SK-N-SH treated with all-trans-retinoic acid at 6 μM for 48 hours (cell line): Measurements from ENCODE around the gene SLC4A5.

Experiments used
- ATAC-seq: fragments of 200-7000 bp; cut with Tn5 transposase; 3 replicates; pipeline ENCODE4 v1.9.1; 2020; ENCODE audit warnings: mild to moderate bottlenecking, moderate library complexity
- ARNTL ChIP-seq: fragments of 450-650 bp; formaldehyde crosslinking; IDR thresholded peaks from 2 replicates; pipeline ENCODE4 v1.5.0; 2020; ENCODE audit warnings: low read depth, mild to moderate bottlenecking, moderate library complexity, borderline replicate concordance
- BACH2 ChIP-seq: fragments of 250-450 bp; sonication (Bioruptor Pico); IDR thresholded peaks from 2 replicates; pipeline ENCODE4 v1.9.0; 2021; ENCODE audit warnings: mild to moderate bottlenecking, borderline replicate concordance
- CREB5 ChIP-seq: fragments of 250-450 bp; sonication (Bioruptor Pico); IDR thresholded peaks from 2 replicates; pipeline ENCODE4 v1.5.1; 2020; ENCODE audit warnings: low read depth, mild to moderate bottlenecking, moderate library complexity
- CSDC2 ChIP-seq: fragments of 250-450 bp; sonication (Bioruptor Pico); IDR thresholded peaks from 2 replicates; pipeline ENCODE4 v1.5.0; 2020; ENCODE audit warnings: mild to moderate bottlenecking, moderate library complexity
- CSRNP3 ChIP-seq: fragments of 250-450 bp; sonication (Bioruptor Pico); IDR thresholded peaks from 2 replicates; pipeline ENCODE4 v1.5.1; 2021; ENCODE audit warnings: mild to moderate bottlenecking, moderate library complexity
- ESRRG ChIP-seq: fragments of 250-450 bp; sonication (Bioruptor Pico); IDR thresholded peaks from 2 replicates; pipeline ENCODE4 v1.6.1; 2021; ENCODE audit warnings: mild to moderate bottlenecking
- GLIS3 ChIP-seq: fragments of 250-450 bp; sonication (Bioruptor Pico); IDR thresholded peaks from 2 replicates; pipeline ENCODE4 v1.5.0; 2020; ENCODE audit warnings: mild to moderate bottlenecking, moderate library complexity
- ISL1 ChIP-seq: fragments of 250-450 bp; sonication (Bioruptor Pico); IDR thresholded peaks from 2 replicates; pipeline ENCODE4 v2.1.2; 2022; ENCODE audit warnings: mild to moderate bottlenecking, moderate library complexity
- POU6F1 ChIP-seq: fragments of 250-450 bp; sonication (Bioruptor Pico); IDR thresholded peaks from 2 replicates; pipeline ENCODE4 v1.8.0; 2021; ENCODE audit warnings: low read depth, mild to moderate bottlenecking, moderate library complexity, borderline replicate concordance
- PPARA ChIP-seq: fragments of 250-450 bp; sonication (Bioruptor Pico); IDR thresholded peaks from 2 replicates; pipeline ENCODE4 v1.5.0; 2020; ENCODE audit warnings: mild to moderate bottlenecking, borderline replicate concordance
- RARB ChIP-seq: fragments of 250-450 bp; sonication (Bioruptor Pico); IDR thresholded peaks from 2 replicates; pipeline ENCODE4 v1.8.0; 2021; ENCODE audit warnings: mild to moderate bottlenecking, moderate library complexity
- SNAI2 ChIP-seq: fragments of 250-450 bp; sonication (Bioruptor Pico); IDR thresholded peaks from 2 replicates; pipeline ENCODE4 v1.5.0; 2020; ENCODE audit warnings: mild to moderate bottlenecking, moderate library complexity
- TCF4 ChIP-seq: fragments of 250-450 bp; sonication (Bioruptor Pico); IDR thresholded peaks from 2 replicates; pipeline ENCODE4 v1.8.0; 2021; ENCODE audit warnings: mild to moderate bottlenecking, moderate library complexity, borderline replicate concordance
- TOX ChIP-seq: fragments of 250-450 bp; sonication (Bioruptor Pico); IDR thresholded peaks from 2 replicates; pipeline ENCODE4 v1.8.0; 2021; ENCODE audit warnings: mild to moderate bottlenecking, moderate library complexity, borderline replicate concordance
- TSHZ2 ChIP-seq: fragments of 250-450 bp; sonication (Bioruptor Pico); IDR thresholded peaks from 2 replicates; pipeline ENCODE4 v1.5.0; 2020; ENCODE audit warnings: mild to moderate bottlenecking, moderate library complexity
- ZC3H10 ChIP-seq: fragments of 250-450 bp; sonication (Bioruptor Pico); IDR thresholded peaks from 2 replicates; pipeline ENCODE4 v1.5.1; 2021; ENCODE audit warnings: mild to moderate bottlenecking, moderate library complexity
- ZFP3 ChIP-seq: fragments of 250-450 bp; sonication (Bioruptor Pico); IDR thresholded peaks from 2 replicates; pipeline ENCODE4 v1.5.0; 2020; ENCODE audit warnings: mild to moderate bottlenecking, moderate library complexity
- ZFP30 ChIP-seq: fragments of 450-650 bp; formaldehyde crosslinking; IDR thresholded peaks from 2 replicates; pipeline ENCODE4 v1.5.0; 2022; ENCODE audit warnings: mild to moderate bottlenecking, moderate library complexity
- ZNF565 ChIP-seq: fragments of 450-650 bp; formaldehyde crosslinking; conservative IDR thresholded peaks from 2 replicates; pipeline ENCODE4 v1.5.0; 2020; ENCODE audit warnings: low read depth, mild to moderate bottlenecking, moderate library complexity
- ZNF70 ChIP-seq: fragments of 450-650 bp; formaldehyde crosslinking; IDR thresholded peaks from 2 replicates; pipeline ENCODE4 v1.5.0; 2020; ENCODE audit warnings: mild to moderate bottlenecking, moderate library complexity
- ZNF8 ChIP-seq: fragments of 450-650 bp; formaldehyde crosslinking; IDR thresholded peaks from 2 replicates; pipeline ENCODE4 v1.5.0; 2020; ENCODE audit warnings: mild to moderate bottlenecking, moderate library complexity
- TF ChIP-seq, protein P1 (sequence below): fragments of 250-450 bp; sonication (Bioruptor Pico); IDR thresholded peaks from 2 replicates; pipeline ENCODE4 v1.8.0; 2020; ENCODE audit warnings: mild to moderate bottlenecking, moderate library complexity, borderline replicate concordance

The SLC4A5 gene

GRCh38 chr2:74177696-74178095, 165.5 kb downstream of the SLC4A5 start:
- ATAC-seq = no peak
- no peak for TF ChIP-seq ZNF70 (CRISPR knock-in tag)
- no peak for TF ChIP-seq SNAI2
- TF ChIP-seq TOX (CRISPR knock-in tag) = no peak
- no peak for TF ChIP-seq ESRRG
- TF ChIP-seq ZFP30 = no peak
- no peak for TF ChIP-seq ZC3H10 (CRISPR knock-in tag)
- TF ChIP-seq POU6F1 (CRISPR knock-in tag) = no peak
- TF ChIP-seq ZFP3 (CRISPR knock-in tag) = no peak

DNA sequence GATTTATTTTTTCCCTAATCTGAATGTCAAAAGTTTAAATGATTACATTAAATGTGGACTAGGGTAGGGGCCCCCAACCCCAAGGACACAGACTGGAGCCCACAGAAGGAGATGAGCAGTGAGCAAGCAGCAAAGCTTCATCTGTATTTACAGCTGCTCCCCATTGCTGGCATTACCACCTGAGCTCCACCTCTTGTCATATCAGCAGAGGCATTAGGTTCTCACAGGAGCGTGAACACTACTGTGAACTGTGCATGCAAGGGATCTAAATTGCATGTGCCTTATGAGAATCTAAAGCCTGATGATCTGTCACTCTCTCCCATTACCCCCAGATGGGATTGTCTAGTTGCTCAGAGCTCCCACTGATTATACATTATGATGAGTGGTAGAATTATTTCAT, 168.3 kb downstream of the SLC4A5 start:
- ATAC-seq = no peak
- TF ChIP-seq BACH2 (CRISPR knock-in tag) = no peak
- no peak for TF ChIP-seq PPARA (CRISPR knock-in tag)
- no peak for TF ChIP-seq GLIS3 (CRISPR knock-in tag)
- no peak for TF ChIP-seq RARB (CRISPR knock-in tag)
- TF ChIP-seq CSRNP3 (CRISPR knock-in tag) = no peak
- TF ChIP-seq ESRRG = no peak
- no peak for TF ChIP-seq CSDC2
- TF ChIP-seq ZFP30 = no peak
- no peak for TF ChIP-seq ISL1 (CRISPR knock-in tag)
- no peak for TF ChIP-seq ZC3H10 (CRISPR knock-in tag)
- TF ChIP-seq CREB5 (CRISPR knock-in tag) = no peak
- TF ChIP-seq ZNF565 = no peak
- no peak for TF ChIP-seq ZNF8 (CRISPR knock-in tag)
- TF ChIP-seq ZFP3 (CRISPR knock-in tag) = no peak
- no peak for TF ChIP-seq TOX (CRISPR knock-in tag)
- TF ChIP-seq ZNF70 (CRISPR knock-in tag) = no peak
- TF ChIP-seq SNAI2 = no peak
- TF ChIP-seq, protein P1, sequence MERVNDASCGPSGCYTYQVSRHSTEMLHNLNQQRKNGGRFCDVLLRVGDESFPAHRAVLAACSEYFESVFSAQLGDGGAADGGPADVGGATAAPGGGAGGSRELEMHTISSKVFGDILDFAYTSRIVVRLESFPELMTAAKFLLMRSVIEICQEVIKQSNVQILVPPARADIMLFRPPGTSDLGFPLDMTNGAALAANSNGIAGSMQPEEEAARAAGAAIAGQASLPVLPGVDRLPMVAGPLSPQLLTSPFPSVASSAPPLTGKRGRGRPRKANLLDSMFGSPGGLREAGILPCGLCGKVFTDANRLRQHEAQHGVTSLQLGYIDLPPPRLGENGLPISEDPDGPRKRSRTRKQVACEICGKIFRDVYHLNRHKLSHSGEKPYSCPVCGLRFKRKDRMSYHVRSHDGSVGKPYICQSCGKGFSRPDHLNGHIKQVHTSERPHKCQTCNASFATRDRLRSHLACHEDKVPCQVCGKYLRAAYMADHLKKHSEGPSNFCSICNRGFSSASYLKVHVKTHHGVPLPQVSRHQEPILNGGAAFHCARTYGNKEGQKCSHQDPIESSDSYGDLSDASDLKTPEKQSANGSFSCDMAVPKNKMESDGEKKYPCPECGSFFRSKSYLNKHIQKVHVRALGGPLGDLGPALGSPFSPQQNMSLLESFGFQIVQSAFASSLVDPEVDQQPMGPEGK (CRISPR knock-in tag) = no peak
- no peak for TF ChIP-seq TSHZ2 (CRISPR knock-in tag)

- no peak for ATAC-seq
- TF ChIP-seq ZFP3 (CRISPR knock-in tag) (no peak), CREB5 (CRISPR knock-in tag) (no peak), TCF4 (no peak), ARNTL (CRISPR knock-in tag) (no peak), ZNF70 (CRISPR knock-in tag) (no peak), TSHZ2 (CRISPR knock-in tag) (no peak), PPARA (CRISPR knock-in tag) (no peak)
- TF ChIP-seq, protein P1 (CRISPR knock-in tag) = no peak
Observed at GRCh38 chr2:74168739-74169138, 174.5 kb downstream of the SLC4A5 start.
